HepG2 (cell line): ENCODE data around the gene TXNL4A. TPM values are rescaled to one million over a fixed set of nuclear protein-coding genes. Genes with fewer than 3 reads are reported as not detected.

Source experiments
- ARID5B ChIP-seq: IDR thresholded peaks from 2 replicates; pipeline ENCODE4 v1.4.0; 2020; ENCODE audit warnings: mild to moderate bottlenecking, missing genetic modification reagents
- CCDC6 ChIP-seq: sonication (generic); formaldehyde crosslinking; IDR thresholded peaks from 2 replicates; pipeline ENCODE4 v1.8.1; 2022; ENCODE audit warnings: mild to moderate bottlenecking, missing genetic modification reagents, moderate library complexity
- FOXC1 ChIP-seq: sonication (generic); formaldehyde crosslinking; IDR thresholded peaks from 2 replicates; pipeline ENCODE4 v1.8.0; 2022; ENCODE audit warnings: mild to moderate bottlenecking, missing genetic modification reagents, borderline replicate concordance
- HIVEP1 ChIP-seq: sonication (generic); formaldehyde crosslinking; IDR thresholded peaks from 2 replicates; pipeline ENCODE4 v1.4.0; 2020; ENCODE audit warnings: mild to moderate bottlenecking, missing genetic modification reagents
- HNF4G ChIP-seq, 2 experiments: sonication (generic) in 1 of 2; formaldehyde crosslinking in 1 of 2; IDR thresholded peaks; 2 replicates each; pipeline versions ENCODE4 v1.4.0 to v1.6.1; 2011 to 2020; ENCODE audit warnings: borderline replicate concordance in 2 of 2, low read depth in 2 of 2, mild to moderate bottlenecking in 2 of 2, low read length in 1 of 2, missing genetic modification reagents in 1 of 2, moderate library complexity in 1 of 2
- KDM3A ChIP-seq: IDR thresholded peaks from 2 replicates; pipeline ENCODE4 v1.6.1; 2018; ENCODE audit warnings: low read depth, missing compliant biosample characterization
- MTA1 ChIP-seq: sonication (generic); formaldehyde crosslinking; IDR thresholded peaks from 2 replicates; pipeline ENCODE4 v1.4.0; 2020; ENCODE audit warnings: missing genetic modification reagents, mild to moderate bottlenecking, borderline replicate concordance
- SNAPC4 ChIP-seq: sonication (generic); formaldehyde crosslinking; IDR thresholded peaks from 2 replicates; pipeline ENCODE4 v1.4.0; 2020; ENCODE audit warnings: mild to moderate bottlenecking, missing genetic modification reagents
- SP2 ChIP-seq: sonication (generic); formaldehyde crosslinking; IDR thresholded peaks from 2 replicates; pipeline ENCODE4 v1.5.1; 2020; ENCODE audit warnings: mild to moderate bottlenecking, missing genetic modification reagents
- ZMYM2 ChIP-seq: sonication (generic); formaldehyde crosslinking; IDR thresholded peaks from 2 replicates; pipeline ENCODE4 v1.8.0; 2022; ENCODE audit warnings: mild to moderate bottlenecking, missing genetic modification reagents
- ZNF335 ChIP-seq: sonication (generic); formaldehyde crosslinking; IDR thresholded peaks from 2 replicates; pipeline ENCODE4 v1.4.0; 2020; ENCODE audit warnings: missing genetic modification reagents
- ZNF501 ChIP-seq: sonication (generic); formaldehyde crosslinking; IDR thresholded peaks from 2 replicates; pipeline ENCODE4 v1.5.1; 2020; ENCODE audit warnings: mild to moderate bottlenecking, moderate library complexity, missing genetic modification reagents
- ZNF644 ChIP-seq: IDR thresholded peaks from 2 replicates; pipeline ENCODE4 v1.6.1; 2016; ENCODE audit warnings: low read depth
- ZNF788 ChIP-seq: sonication (generic); formaldehyde crosslinking; IDR thresholded peaks from 2 replicates; pipeline ENCODE4 v1.5.0; 2020; ENCODE audit warnings: mild to moderate bottlenecking, missing genetic modification reagents, borderline replicate concordance
- polyA plus RNA-seq, 8 experiments: library from polyadenylated mRNA; depleted of rRNA in 3 of 8; stranded (reverse) in 7 of 8; unstranded in 1 of 8; fragments of >200 nt; fragmentation: Illumina TruSeq in 4 of 8; extraction: Trizol in 4 of 8; gene quantifications; 2 replicates each; pipeline versions ENCODE4 v1.2.1 to v1.2.3, GENCODE V29; 2011 to 2016; ENCODE audit warnings: low read depth in 4 of 8, missing spikeins in 1 of 8, mixed read lengths in 1 of 8; ENCODE audit not compliant: insufficient read depth in 1 of 8
- total RNA-seq, 5 experiments: library from RNA; depleted of rRNA; stranded (reverse); fragments of >200 nt; fragmentation: Illumina TruSeq; extraction: Trizol; gene quantifications; 2 replicates each; pipeline ENCODE4 v1.2.3, GENCODE V29; 2016; ENCODE audit warnings: low read depth in 1 of 5
- TF ChIP-seq, protein P1 (sequence below): IDR thresholded peaks from 2 replicates; pipeline ENCODE4 v1.6.1; 2016; ENCODE audit warnings: mild to moderate bottlenecking
- TF ChIP-seq, protein P2 (sequence below): fragments of 450-650 bp; IDR thresholded peaks from 2 replicates; pipeline ENCODE4 v1.6.1; 2016

Gene TXNL4A
- total and polyA plus RNA-seq, 2 of the 13 experiments (the other 11 are each of a cell fraction or from before 2014, with no cell fraction given), result 172 to 202 TPM

DNA sequence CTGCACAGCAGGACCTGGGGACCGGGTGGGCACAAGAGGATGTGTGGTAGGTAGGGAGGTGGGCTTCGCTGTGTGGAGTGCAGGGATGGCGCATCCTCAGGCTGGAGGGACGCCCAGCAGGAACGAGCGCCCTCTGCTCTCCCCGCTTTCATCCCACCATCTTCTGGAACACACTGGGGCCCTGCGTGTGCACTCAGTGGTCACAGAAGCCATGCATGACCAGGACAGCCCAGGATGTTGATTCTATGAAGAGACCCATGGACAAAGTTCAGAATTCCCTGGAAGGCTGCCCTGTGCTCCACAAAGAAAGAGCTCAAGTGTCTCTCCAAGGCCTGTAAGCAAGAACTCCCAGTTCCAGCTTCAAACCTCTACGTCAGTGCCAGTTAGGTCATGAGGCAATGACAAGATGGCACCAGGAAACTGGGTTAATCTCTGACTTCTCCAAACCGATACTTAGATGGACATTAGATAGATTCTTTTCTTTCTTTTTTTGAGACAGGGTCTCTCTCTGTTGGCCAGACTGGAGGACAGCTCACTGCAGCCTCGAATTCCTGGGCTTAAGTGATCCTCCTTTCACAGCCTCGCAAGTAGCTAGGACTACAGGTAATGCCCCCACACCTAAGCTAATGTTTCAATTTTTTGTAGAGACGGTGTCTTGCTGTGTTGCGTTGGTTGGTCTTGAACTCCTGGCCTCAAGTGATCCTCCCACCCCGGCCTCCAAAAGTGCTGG is 40.3 kb downstream of the TXNL4A start (continued):
- TF ChIP-seq SNAPC4 (CRISPR knock-in tag) (0 out of 2 replicates have a peak, but pooled peaks have one; percentile 35), KDM3A (CRISPR knock-in tag) (0 out of 2 replicates have a peak, but pooled peaks have one; percentile 42), MTA1 (peak; percentile 52; the same call in 1 of the 2 replicates), ARID5B (peak; percentile 86), ZNF501 (CRISPR knock-in tag) (peak; percentile 24; the same call in 1 of the 2 replicates), HNF4G (IDR thresholded peaks at IDR 0.05; ENCODE audit: borderline replicate concordance, low read depth, low read length) (0 out of 2 replicates have a peak, but pooled peaks have one; percentile 46), HNF4G (CRISPR knock-in tag; IDR thresholded peaks at IDR 0.05; ENCODE audit: borderline replicate concordance, low read depth) (peak; percentile 69; the same call in 1 of the 2 replicates), ZNF644 (CRISPR knock-in tag) (peak; percentile 96), ZNF788 (CRISPR knock-in tag) (peak; percentile 67; the same call in 1 of the 2 replicates), FOXC1 (CRISPR knock-in tag) (peak; percentile 82; the same call in 1 of the 2 replicates), ZNF335 (CRISPR knock-in tag) (no peak), CCDC6 (CRISPR knock-in tag) (no peak), SP2 (no peak), HIVEP1 (peak; percentile 34; the same call in 1 of the 2 replicates), ZMYM2 (CRISPR knock-in tag) (no peak)
- TF ChIP-seq, protein P1, sequence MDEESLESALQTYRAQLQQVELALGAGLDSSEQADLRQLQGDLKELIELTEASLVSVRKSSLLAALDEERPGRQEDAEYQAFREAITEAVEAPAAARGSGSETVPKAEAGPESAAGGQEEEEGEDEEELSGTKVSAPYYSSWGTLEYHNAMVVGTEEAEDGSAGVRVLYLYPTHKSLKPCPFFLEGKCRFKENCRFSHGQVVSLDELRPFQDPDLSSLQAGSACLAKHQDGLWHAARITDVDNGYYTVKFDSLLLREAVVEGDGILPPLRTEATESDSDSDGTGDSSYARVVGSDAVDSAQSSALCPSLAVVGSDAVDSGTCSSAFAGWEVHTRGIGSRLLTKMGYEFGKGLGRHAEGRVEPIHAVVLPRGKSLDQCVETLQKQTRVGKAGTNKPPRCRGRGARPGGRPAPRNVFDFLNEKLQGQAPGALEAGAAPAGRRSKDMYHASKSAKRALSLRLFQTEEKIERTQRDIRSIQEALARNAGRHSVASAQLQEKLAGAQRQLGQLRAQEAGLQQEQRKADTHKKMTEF (CRISPR knock-in tag), result 0 out of 2 replicates have a peak, but pooled peaks have one; percentile 46
- TF ChIP-seq, protein P2, sequence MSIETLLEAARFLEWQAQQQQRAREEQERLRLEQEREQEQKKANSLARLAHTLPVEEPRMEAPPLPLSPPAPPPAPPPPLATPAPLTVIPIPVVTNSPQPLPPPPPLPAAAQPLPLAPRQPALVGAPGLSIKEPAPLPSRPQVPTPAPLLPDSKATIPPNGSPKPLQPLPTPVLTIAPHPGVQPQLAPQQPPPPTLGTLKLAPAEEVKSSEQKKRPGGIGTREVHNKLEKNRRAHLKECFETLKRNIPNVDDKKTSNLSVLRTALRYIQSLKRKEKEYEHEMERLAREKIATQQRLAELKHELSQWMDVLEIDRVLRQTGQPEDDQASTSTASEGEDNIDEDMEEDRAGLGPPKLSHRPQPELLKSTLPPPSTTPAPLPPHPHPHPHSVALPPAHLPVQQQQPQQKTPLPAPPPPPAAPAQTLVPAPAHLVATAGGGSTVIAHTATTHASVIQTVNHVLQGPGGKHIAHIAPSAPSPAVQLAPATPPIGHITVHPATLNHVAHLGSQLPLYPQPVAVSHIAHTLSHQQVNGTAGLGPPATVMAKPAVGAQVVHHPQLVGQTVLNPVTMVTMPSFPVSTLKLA, result no peak
